MM.1S (cell line): ENCODE measurements around the gene SH3RF3.

Experiments used
- DNase-seq: peaks from one replicate; pipeline ENCODE4 v3.0.0-alpha.2; 2015
- H2AFZ ChIP-seq: fragments of 300-600 bp; sonication (generic); 2 replicates; pipeline ENCODE4 v1.6.0; 2016; ENCODE audit warnings: antibody characterized with exemption, low read length
- H3F3A ChIP-seq: fragments of 300-600 bp; sonication (generic); 2 replicates; pipeline ENCODE4 v1.6.1; 2016; ENCODE audit warnings: mild to moderate bottlenecking, antibody characterized with exemption, low read length, moderate library complexity, mixed read lengths; ENCODE audit not compliant: insufficient read depth
- H3K27ac ChIP-seq: fragments of 300-600 bp; sonication (generic); 2 replicates; pipeline ENCODE4 v1.5.1; 2016; ENCODE audit warnings: mild to moderate bottlenecking, low read length
- H3K27me3 ChIP-seq: fragments of 300-600 bp; sonication (generic); replicated peaks from 2 replicates; pipeline ENCODE4 v1.6.0; 2016; ENCODE audit warnings: low read length; ENCODE audit not compliant: insufficient read depth
- H3K36me3 ChIP-seq: fragments of 300-600 bp; sonication (generic); replicated peaks from 2 replicates; pipeline ENCODE4 v1.6.1; 2016; ENCODE audit warnings: mild to moderate bottlenecking, low read length, mixed read lengths; ENCODE audit not compliant: insufficient read depth
- H3K4me1 ChIP-seq: fragments of 300-600 bp; sonication (generic); 2 replicates; pipeline ENCODE4 v1.6.1; 2016; ENCODE audit warnings: low read length, mixed read lengths
- H3K4me2 ChIP-seq: fragments of 300-600 bp; sonication (generic); 2 replicates; pipeline ENCODE4 v1.6.0; 2016; ENCODE audit warnings: low read depth, low read length
- H3K4me3 ChIP-seq: fragments of 300-600 bp; sonication (generic); 2 replicates; pipeline ENCODE4 v1.5.1; 2016; ENCODE audit warnings: low read length, mixed read lengths
- H3K79me2 ChIP-seq: fragments of 300-600 bp; sonication (generic); 2 replicates; pipeline ENCODE4 v1.6.1; 2016; ENCODE audit warnings: mixed run types, low read length, mixed read lengths
- H3K9ac ChIP-seq: fragments of 300-600 bp; sonication (generic); 2 replicates; pipeline ENCODE4 v1.6.1; 2016; ENCODE audit warnings: low read length, mixed read lengths
- H3K9me2 ChIP-seq: fragments of 300-600 bp; sonication (generic); replicated peaks from 2 replicates; pipeline ENCODE4 v1.6.1; 2016; ENCODE audit warnings: mild to moderate bottlenecking, low read length, mixed read lengths; ENCODE audit not compliant: insufficient read depth
- H3K9me3 ChIP-seq: fragments of 300-600 bp; sonication (generic); replicated peaks from 2 replicates; pipeline ENCODE4 v1.6.1; 2016; ENCODE audit warnings: mild to moderate bottlenecking, low read length, mixed read lengths; ENCODE audit not compliant: insufficient read depth
- H4K20me1 ChIP-seq: fragments of 300-600 bp; sonication (generic); 2 replicates; pipeline ENCODE4 v1.6.1; 2016; ENCODE audit warnings: mild to moderate bottlenecking, low read length, moderate library complexity, mixed read lengths; ENCODE audit not compliant: insufficient read depth
- CTCF ChIP-seq: fragments of 300-600 bp; sonication (generic); IDR thresholded peaks from 2 replicates; pipeline ENCODE4 v1.5.1; 2016; ENCODE audit warnings: antibody characterized with exemption, low read length, mixed read lengths
- EZH2 ChIP-seq: fragments of 300-600 bp; sonication (generic); optimal IDR thresholded peaks from 2 replicates; pipeline ENCODE3; 2017; ENCODE audit warnings: low read depth, mild to moderate bottlenecking, antibody characterized with exemption, low read length, mixed read lengths
- EZH2phosphoT487 ChIP-seq: fragments of 300-600 bp; sonication (generic); IDR thresholded peaks from 2 replicates; pipeline ENCODE4 v1.6.1; 2018; ENCODE audit warnings: antibody characterized with exemption, low read length

The SH3RF3 gene

GRCh38 chr2:109168086-109168485, 39.1 kb downstream of the SH3RF3 start:
- DNase-seq = no peak
- H3K27ac ChIP-seq = no peak overlapping the region
- H3K4me2 ChIP-seq = no peak overlapping the region
- H3K27me3 ChIP-seq = no peaks in the 10 kb centered on the region
- peaks cover 89% of the 10 kb centered on the region for H3K79me2 ChIP-seq
- no peaks in the 10 kb centered on the region for H3K36me3 ChIP-seq
- no peaks in the 10 kb centered on the region for H3K9me2 ChIP-seq
- H3F3A ChIP-seq = no peaks in the 10 kb centered on the region
- no peak overlapping the region for H3K4me3 ChIP-seq
- no peaks in the 10 kb centered on the region for H4K20me1 ChIP-seq
- H3K9me3 ChIP-seq = no peaks in the 10 kb centered on the region
- TF ChIP-seq EZH2 (no peak), EZH2phosphoT487 (no peak), CTCF (no peak)
- H2AFZ ChIP-seq = no peak overlapping the region
- no peak overlapping the region for H3K9ac ChIP-seq
- H3K4me1 ChIP-seq = peaks cover 11% of the 10 kb centered on the region

GRCh38 chr2:109168716-109169115, 39.7 kb downstream of the SH3RF3 start:
- Histone ChIP-seq H3F3A (no peaks in the 10 kb centered on the region), H3K4me3 (no peak overlapping the region), H3K9me3 (no peaks in the 10 kb centered on the region), H3K9me2 (no peaks in the 10 kb centered on the region), H3K4me2 (no peak overlapping the region), H3K27ac (no peak overlapping the region), H3K79me2 (peaks cover 92% of the 10 kb centered on the region), H3K4me1 (peaks cover 9% of the 10 kb centered on the region), H3K9ac (no peak overlapping the region), H4K20me1 (no peaks in the 10 kb centered on the region), H2AFZ (no peak overlapping the region), H3K36me3 (no peaks in the 10 kb centered on the region), H3K27me3 (no peaks in the 10 kb centered on the region)
- TF ChIP-seq CTCF = no peak
- TF ChIP-seq EZH2 = no peak
- no peak for TF ChIP-seq EZH2phosphoT487
- DNase-seq = no peak

- Histone ChIP-seq H3K4me1 (peaks cover 17% of the 10 kb centered on the region), H3K27me3 (no peaks in the 10 kb centered on the region), H3K9me3 (no peaks in the 10 kb centered on the region), H3K27ac (no peak overlapping the region), H3K9ac (no peak overlapping the region), H2AFZ (no peak overlapping the region), H3K4me3 (no peak overlapping the region), H3F3A (peaks cover 6% of the 10 kb centered on the region; the same call in 1 of the 2 replicates), H3K36me3 (no peaks in the 10 kb centered on the region), H4K20me1 (no peaks in the 10 kb centered on the region), H3K79me2 (peaks cover 92% of the 10 kb centered on the region), H3K4me2 (no peak overlapping the region), H3K9me2 (no peaks in the 10 kb centered on the region)
- no peak for DNase-seq
- TF ChIP-seq EZH2phosphoT487 = no peak
- no peak for TF ChIP-seq EZH2
- no peak for TF ChIP-seq CTCF
These were observed 41.6 kb downstream of the SH3RF3 start for GRCh38 chr2:109170645-109171044.
